H1 (cell line): Measurements from ENCODE around the gene MGAT5B.

Experiments
- CTCF ChIP-seq, 3 experiments: IDR thresholded peaks; 1 replicate in 2 of 3; 2 replicates in 1 of 3; pipeline versions ENCODE4 v1.5.1 to v1.6.1; 2011; ENCODE audit warnings: low read length in 3 of 3, mild to moderate bottlenecking in 3 of 3, inconsistent platforms in 2 of 3, low read depth in 1 of 3, moderate library complexity in 1 of 3; ENCODE audit not compliant: insufficient read depth in 1 of 3; ENCODE audit errors: control extremely low read depth in 1 of 3
- SIN3A ChIP-seq, 2 experiments: IDR thresholded peaks in 1 of 2; conservative IDR thresholded peaks in 1 of 2; 2 replicates each; pipeline ENCODE4 v1.6.1; 2011 to 2012; ENCODE audit warnings: low read length in 2 of 2, improper control_type of control experiment in 1 of 2, low read depth in 1 of 2, mild to moderate bottlenecking in 1 of 2

- TF ChIP-seq CTCF (IDR thresholded peaks at IDR 0.05; ENCODE audit: control extremely low read depth in 1 of 3, insufficient read depth in 1 of 3, low read depth in 1 of 3, low read length in 3 of 3), result peak; percentile 35 to 66 (median 65)
- TF ChIP-seq SIN3A (conservative IDR thresholded peaks at IDR 0.05 in 1 of 2, IDR thresholded peaks at IDR 0.05 in 1 of 2; ENCODE audit: low read depth in 1 of 2, low read length in 2 of 2), result no peak
Observed at GRCh38 chr17:76887802-76888201, 19.6 kb downstream of the MGAT5B start.
